Mucosa of rectum (tissue), 2 donors: ENCODE data around the gene KXD1.

Source experiments
- H3K27ac ChIP-seq, 2 donors: one replicate each; pipeline ENCODE4 v1.7.0; 2013; ENCODE audit warnings: inconsistent platforms in 2 of 2, low read depth in 2 of 2, low read length in 2 of 2
- H3K27me3 ChIP-seq, 2 donors: one replicate each; pipeline ENCODE4 v1.7.0; 2013; ENCODE audit warnings: low read length in 2 of 2; ENCODE audit not compliant: control insufficient read depth in 2 of 2, insufficient read depth in 2 of 2
- H3K36me3 ChIP-seq, 2 donors: one replicate each; pipeline ENCODE4 v1.7.0; 2013; ENCODE audit warnings: low read length in 2 of 2; ENCODE audit not compliant: control insufficient read depth in 2 of 2, insufficient read depth in 2 of 2
- H3K4me1 ChIP-seq, 2 donors: one replicate each; pipeline ENCODE4 v1.7.0; 2013; ENCODE audit warnings: low read length in 2 of 2, mild to moderate bottlenecking in 1 of 2; ENCODE audit not compliant: control insufficient read depth in 2 of 2, insufficient read depth in 2 of 2
- H3K4me3 ChIP-seq, 2 donors: one replicate each; pipeline ENCODE4 v1.7.0; 2013; ENCODE audit warnings: low read length in 2 of 2
- H3K9ac ChIP-seq, 2 donors: one replicate each; pipeline ENCODE4 v1.7.0; 2013; ENCODE audit warnings: low read length in 2 of 2, low read depth in 1 of 2, mild to moderate bottlenecking in 1 of 2
- H3K9me3 ChIP-seq, 2 donors: one replicate each; pipeline ENCODE4 v1.7.0; 2013; ENCODE audit warnings: low read length in 2 of 2; ENCODE audit not compliant: control insufficient read depth in 2 of 2
- donor health status: healthy.
- donor health status: Normal muscosa, but diverticular disease.

KXD1 gene

DNA sequence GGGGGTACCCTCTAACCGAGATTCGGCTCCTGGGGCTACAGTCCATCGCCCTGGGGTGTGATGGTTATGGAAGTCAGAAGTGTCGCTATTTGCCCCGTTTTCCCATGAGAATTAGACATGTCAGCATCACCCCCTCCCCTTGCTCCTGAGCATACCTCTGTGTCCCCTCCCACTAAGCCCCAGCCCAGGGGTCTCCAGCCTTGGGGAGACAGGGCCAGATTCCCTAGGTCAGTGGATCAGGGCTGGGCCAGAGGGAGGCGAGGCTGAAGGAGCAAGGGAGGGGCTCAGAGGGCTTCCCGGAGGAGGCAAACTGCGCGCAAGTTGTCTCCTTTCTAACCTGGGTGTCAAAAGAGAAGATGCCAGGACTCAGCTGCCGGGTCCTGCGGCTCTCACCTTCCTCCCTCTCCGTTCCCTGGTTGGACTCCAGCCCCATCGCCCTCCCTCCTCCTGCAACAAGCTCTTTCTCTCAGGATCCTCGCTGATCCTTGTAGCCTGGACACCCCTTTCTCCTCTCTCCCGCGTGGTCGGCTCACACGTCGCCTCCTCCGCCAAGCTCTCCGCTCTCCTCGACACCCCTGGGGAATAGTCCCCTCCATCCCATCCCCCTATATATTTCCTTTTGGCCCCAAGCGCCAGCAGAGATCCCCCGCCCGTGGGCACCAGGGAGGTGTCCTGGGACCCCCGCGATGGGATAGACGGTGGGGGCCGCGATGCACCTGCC is 54.5 kb downstream of the KXD1 start:
- Histone ChIP-seq H3K27me3 (peaks cover 67 to 72% of the 10 kb centered on the region in 2 donors), H3K27ac (no peak overlapping the region), H3K4me1 (peaks cover 0 to 17% of the 10 kb centered on the region in 2 donors), H3K36me3 (no peaks in the 10 kb centered on the region), H3K4me3 (peak overlapping the region in 1 of 2 donors; percentile 41), H3K9ac (peak overlapping the region in 1 of 2 donors; percentile 2), H3K9me3 (no peaks in the 10 kb centered on the region)

DNA sequence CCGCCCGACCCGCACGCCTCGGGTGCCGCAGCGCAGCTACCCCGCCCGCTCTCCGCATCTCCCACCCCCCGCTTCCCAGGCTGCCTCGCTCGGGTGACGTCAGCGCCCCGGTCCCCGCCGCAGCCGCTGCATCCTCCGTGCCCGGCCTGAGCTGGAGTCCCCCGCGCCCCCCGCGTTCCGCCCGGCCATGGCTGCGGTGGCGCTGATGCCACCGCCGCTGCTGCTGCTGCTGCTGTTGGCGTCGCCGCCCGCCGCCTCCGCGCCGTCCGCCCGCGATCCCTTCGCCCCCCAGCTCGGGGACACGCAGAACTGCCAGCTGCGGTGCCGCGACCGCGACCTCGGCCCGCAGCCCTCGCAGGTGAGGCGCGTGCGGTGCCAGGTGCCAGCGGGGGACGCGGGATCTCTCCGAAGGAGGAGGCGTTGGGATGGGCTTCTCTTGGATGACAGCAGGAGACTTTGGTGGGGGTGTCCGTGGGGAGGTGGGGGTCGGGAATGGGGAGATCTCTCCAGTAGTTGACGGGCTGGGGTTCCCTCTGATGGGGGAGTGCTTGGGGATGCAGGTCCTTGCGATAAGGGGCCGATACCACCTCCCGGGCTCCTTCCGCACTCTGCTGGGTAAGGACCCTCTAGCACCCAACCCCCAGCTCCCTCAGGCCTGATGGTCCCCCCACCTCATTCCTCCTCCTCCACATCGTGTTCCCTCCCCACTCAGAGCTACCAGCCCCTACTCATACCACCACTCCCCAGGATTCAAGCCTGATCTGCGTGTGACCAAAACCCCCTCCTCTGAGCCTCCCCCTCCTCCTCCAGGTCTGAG is 55.3 kb downstream of the KXD1 start, which contains the start of gene TMEM59L:
TSS of gene TMEM59L (plus strand) at position 99 of the 817 bp plus-strand sequence. CDS start at position 188, 89 bp downstream.
- peaks cover 61 to 68% of the 10 kb centered on the region in 2 donors for H3K27me3 ChIP-seq
- H3K9ac ChIP-seq, result peak within 1 kb of the TSS in 1 of 2 donors; percentile 2
- peak within 1 kb of the TSS; percentile 30 to 41 for H3K4me3 ChIP-seq
- peaks cover 0 to 14% of the 10 kb centered on the region in 2 donors for H3K4me1 ChIP-seq
- H3K27ac ChIP-seq, result no peak within 1 kb of the TSS
- no peaks in the 10 kb centered on the region for H3K36me3 ChIP-seq
- no peaks in the 10 kb centered on the region for H3K9me3 ChIP-seq

DNA sequence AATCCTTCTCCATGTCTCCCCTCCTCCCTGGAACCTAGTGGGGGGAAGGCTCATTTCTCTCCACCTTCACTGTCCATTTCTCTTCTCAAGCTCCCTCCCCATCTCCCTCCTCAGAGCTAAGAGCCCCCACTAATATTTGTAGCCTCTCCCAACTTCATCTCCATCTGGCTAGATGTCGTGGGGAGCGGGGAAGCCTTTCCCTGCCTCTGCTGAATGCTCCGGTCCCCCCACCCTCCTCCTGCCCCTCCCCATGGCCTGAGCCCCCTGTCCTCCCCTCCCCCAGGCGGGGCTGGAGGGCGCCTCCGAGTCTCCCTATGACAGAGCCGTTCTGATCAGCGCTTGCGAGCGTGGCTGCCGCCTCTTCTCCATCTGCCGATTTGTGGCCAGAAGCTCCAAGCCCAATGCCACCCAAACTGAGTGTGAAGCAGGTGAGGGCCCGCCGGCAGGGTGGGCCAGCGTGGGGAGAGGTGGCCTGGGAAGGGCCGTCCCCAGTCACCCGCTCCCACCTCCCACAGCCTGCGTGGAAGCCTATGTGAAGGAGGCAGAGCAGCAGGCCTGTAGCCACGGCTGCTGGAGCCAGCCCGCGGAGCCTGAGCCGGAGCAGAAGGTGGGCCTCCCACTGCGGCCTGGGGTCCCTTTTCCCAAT is 56.0 kb downstream of the KXD1 start:
- Histone ChIP-seq H3K9ac (no peak overlapping the region), H3K4me3 (no peak overlapping the region), H3K27me3 (peaks cover 54 to 61% of the 10 kb centered on the region in 2 donors), H3K27ac (no peak overlapping the region), H3K9me3 (no peaks in the 10 kb centered on the region), H3K36me3 (no peaks in the 10 kb centered on the region), H3K4me1 (peaks cover 0 to 14% of the 10 kb centered on the region in 2 donors)

GRCh38 chr19:18616023-18616422 is 58.4 kb downstream of the KXD1 start:
- H3K27ac ChIP-seq, result no peak overlapping the region
- no peaks in the 10 kb centered on the region for H3K9me3 ChIP-seq
- no peak overlapping the region for H3K4me3 ChIP-seq
- no peak overlapping the region for H3K9ac ChIP-seq
- no peaks in the 10 kb centered on the region for H3K36me3 ChIP-seq
- peaks cover 35 to 40% of the 10 kb centered on the region in 2 donors for H3K27me3 ChIP-seq
- H3K4me1 ChIP-seq, result peaks cover 0 to 13% of the 10 kb centered on the region in 2 donors

- Histone ChIP-seq H3K9me3 (no peaks in the 10 kb centered on the region), H3K9ac (no peak overlapping the region), H3K36me3 (no peaks in the 10 kb centered on the region), H3K27me3 (peaks cover 23 to 27% of the 10 kb centered on the region in 2 donors), H3K4me1 (peaks cover 0 to 3% of the 10 kb centered on the region in 2 donors), H3K4me3 (no peak overlapping the region), H3K27ac (no peak overlapping the region)
Measured at GRCh38 chr19:18617562-18617961, 59.9 kb downstream of the KXD1 start.

- H3K27me3 ChIP-seq, result peaks cover 22 to 23% of the 10 kb centered on the region in 2 donors
Measured at GRCh38 chr19:18618236-18618635, 60.6 kb downstream of the KXD1 start.

More at GRCh38 chr19:18618236-18618635, 60.6 kb downstream of the KXD1 start:
- no peaks in the 10 kb centered on the region for H3K4me1 ChIP-seq
- no peaks in the 10 kb centered on the region for H3K36me3 ChIP-seq
- H3K9ac ChIP-seq, result no peak overlapping the region
- H3K4me3 ChIP-seq, result no peak overlapping the region
- no peak overlapping the region for H3K27ac ChIP-seq
- H3K9me3 ChIP-seq, result no peaks in the 10 kb centered on the region
